HFF-Myc (cell line): Measurements from ENCODE around the gene SF3B6.

Source experiments
- DNase-seq: peaks from one replicate; pipeline ENCODE4 v3.0.0-alpha.2; 2011; ENCODE audit warnings: low read depth; ENCODE audit errors: extremely low read depth
- H3K4me3 ChIP-seq: replicated peaks from 2 replicates; pipeline ENCODE4 v1.5.1; 2011; ENCODE audit warnings: low read depth, mild to moderate bottlenecking, control low read depth, low read length
- TF ChIP-seq, protein P1 (sequence below): IDR thresholded peaks from 2 replicates; pipeline ENCODE4 v1.5.1; 2012; ENCODE audit warnings: mild to moderate bottlenecking, low read depth, low read length, control low read depth; ENCODE audit errors: missing control alignments

The SF3B6 gene

DNA sequence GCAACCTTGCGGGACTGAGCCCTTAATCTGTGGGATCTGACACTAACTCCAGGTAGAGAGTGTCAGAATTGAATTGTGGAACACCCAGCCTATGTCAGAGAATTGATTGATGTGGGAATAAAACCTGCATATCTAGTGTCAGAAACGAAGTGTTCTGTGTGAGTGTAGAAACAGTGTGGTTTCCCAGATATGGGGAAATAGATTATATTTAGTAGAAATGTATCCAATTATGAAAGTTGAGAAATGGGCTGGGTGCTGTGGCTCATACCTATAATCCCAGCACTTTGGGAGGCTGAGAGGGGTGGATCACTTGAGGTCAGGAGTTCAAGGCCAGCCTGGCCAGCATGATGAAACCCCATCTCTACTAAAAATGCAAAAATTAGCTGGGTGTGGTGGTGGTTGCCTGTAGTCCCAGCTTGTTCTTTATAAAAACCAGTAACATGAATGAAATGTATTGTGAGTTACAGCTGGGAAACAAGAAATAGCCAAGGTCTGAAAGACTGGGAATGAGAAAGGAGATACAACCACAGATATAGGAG, 12.8 kb upstream of the SF3B6 start:
- no peak for DNase-seq
- TF ChIP-seq, protein P1, sequence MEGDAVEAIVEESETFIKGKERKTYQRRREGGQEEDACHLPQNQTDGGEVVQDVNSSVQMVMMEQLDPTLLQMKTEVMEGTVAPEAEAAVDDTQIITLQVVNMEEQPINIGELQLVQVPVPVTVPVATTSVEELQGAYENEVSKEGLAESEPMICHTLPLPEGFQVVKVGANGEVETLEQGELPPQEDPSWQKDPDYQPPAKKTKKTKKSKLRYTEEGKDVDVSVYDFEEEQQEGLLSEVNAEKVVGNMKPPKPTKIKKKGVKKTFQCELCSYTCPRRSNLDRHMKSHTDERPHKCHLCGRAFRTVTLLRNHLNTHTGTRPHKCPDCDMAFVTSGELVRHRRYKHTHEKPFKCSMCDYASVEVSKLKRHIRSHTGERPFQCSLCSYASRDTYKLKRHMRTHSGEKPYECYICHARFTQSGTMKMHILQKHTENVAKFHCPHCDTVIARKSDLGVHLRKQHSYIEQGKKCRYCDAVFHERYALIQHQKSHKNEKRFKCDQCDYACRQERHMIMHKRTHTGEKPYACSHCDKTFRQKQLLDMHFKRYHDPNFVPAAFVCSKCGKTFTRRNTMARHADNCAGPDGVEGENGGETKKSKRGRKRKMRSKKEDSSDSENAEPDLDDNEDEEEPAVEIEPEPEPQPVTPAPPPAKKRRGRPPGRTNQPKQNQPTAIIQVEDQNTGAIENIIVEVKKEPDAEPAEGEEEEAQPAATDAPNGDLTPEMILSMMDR = no peak
- no peak overlapping the region for H3K4me3 ChIP-seq

DNA sequence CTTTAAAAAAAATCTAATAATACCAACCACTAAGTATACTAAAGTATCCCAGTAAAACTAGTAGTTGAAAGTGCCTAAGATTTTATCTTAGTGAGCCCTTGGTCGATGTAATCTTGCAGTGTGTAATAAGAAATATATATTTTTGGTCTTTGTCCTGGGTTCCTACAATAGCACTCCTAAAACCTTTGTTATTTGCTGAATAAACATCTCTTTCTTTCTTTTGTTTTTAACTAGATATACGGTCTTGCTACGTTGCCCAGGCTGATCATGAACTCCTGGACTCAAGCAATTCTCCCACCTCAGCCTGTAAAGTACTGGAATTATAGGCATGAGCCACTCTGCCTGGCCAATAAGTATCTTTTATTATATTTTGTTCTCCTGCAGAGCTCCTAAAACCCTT, 10.9 kb upstream of the SF3B6 start:
- DNase-seq = no peak
- no peak overlapping the region for H3K4me3 ChIP-seq
- TF ChIP-seq, protein P1 = no peak

DNA sequence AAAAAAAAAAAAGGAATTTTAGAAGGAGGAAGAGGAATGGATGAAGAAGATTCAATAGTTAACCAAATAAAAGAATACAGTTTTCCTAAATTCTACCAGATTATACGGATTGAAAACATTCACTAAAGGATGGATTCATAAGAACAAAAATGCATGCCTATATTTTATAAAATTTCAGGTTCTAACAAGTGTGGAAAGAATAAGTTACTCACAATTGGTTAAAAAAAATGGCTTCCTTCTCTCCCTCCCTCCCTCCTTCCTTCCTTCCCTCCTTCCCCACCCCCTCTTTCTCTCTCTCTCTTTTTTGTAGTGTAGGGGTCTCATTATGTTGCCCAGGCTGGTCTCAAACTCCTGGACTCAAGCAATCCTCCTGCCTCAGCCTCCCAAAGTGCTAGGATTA, 10.1 kb upstream of the SF3B6 start:
- DNase-seq = no peak
- no peak overlapping the region for H3K4me3 ChIP-seq
- TF ChIP-seq, protein P1 = no peak

DNA sequence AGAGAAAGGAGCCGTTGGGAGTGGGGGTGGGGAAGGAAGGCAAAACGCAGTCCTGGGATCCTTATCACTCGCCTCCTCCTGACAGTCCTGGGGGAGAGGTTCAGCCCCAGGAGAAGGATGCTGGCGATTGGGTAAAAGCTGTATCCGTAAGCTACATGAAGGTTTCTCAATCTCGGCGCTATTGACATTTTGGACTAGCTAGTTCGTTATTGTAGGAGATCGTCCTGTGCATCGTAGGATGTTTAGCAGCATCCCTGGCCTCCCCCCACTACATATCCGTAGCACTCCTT, 9.0 kb upstream of the SF3B6 start:
- no peak for DNase-seq
- peak overlapping the region; percentile 73 for H3K4me3 ChIP-seq
- TF ChIP-seq, protein P1 = no peak

DNA sequence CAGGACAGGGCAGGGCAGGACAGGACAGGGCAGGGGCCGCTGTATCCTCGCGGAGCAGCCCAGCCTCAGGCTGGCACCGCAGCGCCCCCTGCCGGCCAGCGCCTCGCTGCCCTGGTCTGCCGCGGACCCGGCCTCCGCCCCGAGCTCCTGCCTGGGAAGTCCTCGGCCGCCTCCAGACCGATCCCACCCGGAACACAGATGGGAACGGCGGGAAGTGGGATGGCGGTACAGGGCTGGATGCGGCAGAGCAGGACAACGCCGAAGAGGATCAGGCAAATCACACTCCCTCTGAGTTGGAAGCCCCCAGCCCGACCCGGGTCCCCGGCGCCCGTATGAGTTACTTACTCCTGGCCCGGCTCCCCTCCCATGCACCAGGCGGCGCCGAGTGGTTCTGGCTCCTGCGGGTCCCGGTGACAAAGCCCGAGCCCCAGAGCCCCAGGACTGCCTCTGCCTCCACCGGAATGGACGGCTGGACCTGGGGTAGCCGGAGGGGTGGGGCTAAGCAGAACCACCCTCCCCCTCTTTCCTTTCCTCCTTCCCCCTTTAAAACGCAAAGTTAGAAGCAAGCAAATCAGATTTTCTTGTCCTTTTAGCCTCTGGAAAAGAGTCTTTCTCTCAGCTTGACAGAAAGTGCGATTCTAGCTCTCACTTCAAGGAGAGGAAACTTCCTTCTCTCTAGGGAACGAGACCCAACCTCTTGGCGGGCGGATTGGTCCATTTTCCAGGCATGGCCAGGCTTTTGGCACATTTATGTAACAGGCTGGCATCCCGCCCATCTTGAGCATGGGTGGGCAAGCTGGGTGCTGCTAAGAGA, 8.5 kb upstream of the SF3B6 start, which contains the start of gene TP53I3:
TP53I3 (minus strand) TSS at position 449 of the 814 bp plus-strand sequence. CDS start 508 bp downstream, outside the sequence.
- H3K4me3 ChIP-seq = peak within 1 kb of the TSS; percentile 73
- TF ChIP-seq, protein P1 = peak; percentile 89
- DNase-seq = peak; percentile 66

DNA sequence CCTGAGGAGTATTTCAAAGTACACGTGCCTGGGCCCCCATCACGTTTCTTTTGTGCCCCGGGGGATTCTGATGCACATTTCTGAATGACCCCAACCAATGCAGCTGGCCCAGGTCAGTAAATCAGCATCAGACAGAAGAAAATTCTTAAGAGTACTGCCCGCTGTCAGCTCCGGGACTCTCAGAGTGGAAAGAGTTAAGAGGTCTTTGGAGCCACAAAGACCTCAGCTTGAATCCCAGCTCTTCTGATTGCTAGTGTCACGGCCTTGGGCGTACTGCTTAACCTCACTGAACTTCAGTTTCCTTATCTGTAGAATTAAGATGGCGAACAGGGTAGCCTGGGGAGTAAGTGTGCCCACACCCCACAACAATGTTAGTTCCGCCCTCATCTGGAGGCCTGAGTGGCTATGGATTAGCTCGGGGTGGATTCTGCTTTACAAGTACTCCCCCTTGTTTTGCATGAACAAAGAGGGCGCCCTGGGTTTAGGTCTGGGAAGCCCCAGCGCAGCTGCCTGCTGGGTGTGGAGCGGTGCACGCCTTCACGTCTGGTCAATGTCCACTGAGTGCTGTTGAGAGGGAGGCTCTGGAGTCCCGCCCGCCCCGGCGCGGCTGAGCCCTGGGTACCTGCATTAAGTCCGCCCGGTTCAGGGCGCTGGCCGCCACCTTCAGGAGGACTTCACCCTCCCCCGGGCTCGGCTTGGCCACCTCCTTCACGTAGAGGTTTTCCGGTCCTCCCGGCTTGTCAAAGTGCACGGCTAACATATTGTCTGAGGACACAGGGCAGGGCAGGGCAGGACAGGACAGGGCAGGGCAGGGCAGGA, 7.7 kb upstream of the SF3B6 start:
- DNase-seq = peak; percentile 64
- H3K4me3 ChIP-seq = peak overlapping the region; percentile 73
- TF ChIP-seq, protein P1 = no peak
